ENCODE data around the gene ATP9A.

DNA sequence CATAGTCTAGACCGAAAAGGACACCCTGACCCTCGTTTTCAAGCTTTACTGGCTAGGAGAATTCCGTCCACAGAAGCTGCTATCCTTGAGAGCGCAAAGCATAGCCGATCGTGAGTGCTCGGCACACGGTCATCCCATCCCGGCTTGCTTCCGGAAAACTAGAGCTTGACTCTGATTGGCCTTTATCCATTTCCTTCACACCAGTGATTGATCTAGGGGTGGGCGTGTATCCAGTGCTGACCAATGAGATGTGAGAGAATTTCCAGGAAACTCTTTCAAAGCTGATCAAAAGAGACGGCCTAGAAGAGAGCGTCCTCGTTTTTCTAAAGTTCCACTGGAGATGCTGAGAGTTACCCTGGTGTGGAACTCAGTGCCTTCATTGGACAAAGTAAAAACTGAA, 184.7 kb downstream of the ATP9A start:
- TF ChIP-seq, protein P1, sequence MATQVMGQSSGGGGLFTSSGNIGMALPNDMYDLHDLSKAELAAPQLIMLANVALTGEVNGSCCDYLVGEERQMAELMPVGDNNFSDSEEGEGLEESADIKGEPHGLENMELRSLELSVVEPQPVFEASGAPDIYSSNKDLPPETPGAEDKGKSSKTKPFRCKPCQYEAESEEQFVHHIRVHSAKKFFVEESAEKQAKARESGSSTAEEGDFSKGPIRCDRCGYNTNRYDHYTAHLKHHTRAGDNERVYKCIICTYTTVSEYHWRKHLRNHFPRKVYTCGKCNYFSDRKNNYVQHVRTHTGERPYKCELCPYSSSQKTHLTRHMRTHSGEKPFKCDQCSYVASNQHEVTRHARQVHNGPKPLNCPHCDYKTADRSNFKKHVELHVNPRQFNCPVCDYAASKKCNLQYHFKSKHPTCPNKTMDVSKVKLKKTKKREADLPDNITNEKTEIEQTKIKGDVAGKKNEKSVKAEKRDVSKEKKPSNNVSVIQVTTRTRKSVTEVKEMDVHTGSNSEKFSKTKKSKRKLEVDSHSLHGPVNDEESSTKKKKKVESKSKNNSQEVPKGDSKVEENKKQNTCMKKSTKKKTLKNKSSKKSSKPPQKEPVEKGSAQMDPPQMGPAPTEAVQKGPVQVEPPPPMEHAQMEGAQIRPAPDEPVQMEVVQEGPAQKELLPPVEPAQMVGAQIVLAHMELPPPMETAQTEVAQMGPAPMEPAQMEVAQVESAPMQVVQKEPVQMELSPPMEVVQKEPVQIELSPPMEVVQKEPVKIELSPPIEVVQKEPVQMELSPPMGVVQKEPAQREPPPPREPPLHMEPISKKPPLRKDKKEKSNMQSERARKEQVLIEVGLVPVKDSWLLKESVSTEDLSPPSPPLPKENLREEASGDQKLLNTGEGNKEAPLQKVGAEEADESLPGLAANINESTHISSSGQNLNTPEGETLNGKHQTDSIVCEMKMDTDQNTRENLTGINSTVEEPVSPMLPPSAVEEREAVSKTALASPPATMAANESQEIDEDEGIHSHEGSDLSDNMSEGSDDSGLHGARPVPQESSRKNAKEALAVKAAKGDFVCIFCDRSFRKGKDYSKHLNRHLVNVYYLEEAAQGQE (IDR thresholded peaks at IDR 0.05; ENCODE audit: insufficient read depth in 1 of 2, low read depth in 2 of 2, low read length in 2 of 2): no peak
- TF ChIP-seq POLR2AphosphoS5 (IDR thresholded peaks at IDR 0.05; ENCODE audit: low read depth, low read length): no peak
- no peak for TF ChIP-seq TAF1 (IDR thresholded peaks at IDR 0.05; ENCODE audit: borderline replicate concordance, insufficient read depth, low read length)

All from PFSK-1 (cell line).